GM06990 (cell line): ENCODE measurements around the gene SHANK2.

ENCODE experiments used
- DNase-seq: peaks from one replicate; pipeline ENCODE4 v3.0.0-alpha.2; 2011; ENCODE audit not compliant: insufficient read length; ENCODE audit errors: extremely low read depth
- H3K27me3 ChIP-seq: replicated peaks from 2 replicates; pipeline ENCODE4 v1.6.0; 2011; ENCODE audit warnings: low read length; ENCODE audit not compliant: control insufficient read depth, insufficient read depth
- H3K36me3 ChIP-seq: 2 replicates; pipeline ENCODE4 v1.5.1; 2011; ENCODE audit warnings: low read length; ENCODE audit not compliant: control insufficient read depth, insufficient read depth
- H3K4me3 ChIP-seq: replicated peaks from 2 replicates; pipeline ENCODE4 v1.5.1; 2011; ENCODE audit warnings: low read depth, mild to moderate bottlenecking, control low read depth, low read length
- CTCF ChIP-seq: IDR thresholded peaks from 2 replicates; pipeline ENCODE4 v1.5.1; 2011; ENCODE audit warnings: low read length, control low read depth, mild to moderate bottlenecking, inconsistent platforms; ENCODE audit not compliant: insufficient read depth, poor library complexity, severe bottlenecking

The SHANK2 gene

GRCh38 chr11:71284525-71285092, 32.2 kb upstream of the SHANK2 start:
- TF ChIP-seq CTCF = no peak
- Histone ChIP-seq H3K27me3 (no peaks in the 10 kb centered on the region; the same call in 1 of the 2 replicates), H3K36me3 (no peaks in the 10 kb centered on the region), H3K4me3 (no peak overlapping the region)
- no peak for DNase-seq

GRCh38 chr11:71283971-71284441, 31.6 kb upstream of the SHANK2 start:
- DNase-seq = no peak
- Histone ChIP-seq H3K36me3 (no peaks in the 10 kb centered on the region), H3K27me3 (no peaks in the 10 kb centered on the region; the same call in 1 of the 2 replicates), H3K4me3 (no peak overlapping the region)
- TF ChIP-seq CTCF = no peak

- no peak for DNase-seq
Observed at GRCh38 chr11:71282581-71283351, 30.4 kb upstream of the SHANK2 start.

GRCh38 chr11:71281831-71282230, 29.5 kb upstream of the SHANK2 start:
- Histone ChIP-seq H3K4me3 (no peak overlapping the region), H3K36me3 (no peaks in the 10 kb centered on the region), H3K27me3 (no peaks in the 10 kb centered on the region; the same call in 1 of the 2 replicates)
- no peak for DNase-seq
- TF ChIP-seq CTCF = no peak

More at GRCh38 chr11:71282581-71283351, 30.4 kb upstream of the SHANK2 start:
- H3K27me3 ChIP-seq = no peaks in the 10 kb centered on the region; the same call in 1 of the 2 replicates
- H3K36me3 ChIP-seq = no peaks in the 10 kb centered on the region
- no peak overlapping the region for H3K4me3 ChIP-seq
- no peak for TF ChIP-seq CTCF

GRCh38 chr11:71281204-71281603, 28.8 kb upstream of the SHANK2 start:
- no peaks in the 10 kb centered on the region; the same call in 1 of the 2 replicates for H3K27me3 ChIP-seq
- no peaks in the 10 kb centered on the region for H3K36me3 ChIP-seq
- no peak for DNase-seq
- TF ChIP-seq CTCF = no peak
- H3K4me3 ChIP-seq = no peak overlapping the region
